ENCODE measurements around the gene SLC2A1. TPM values are rescaled to one million over a fixed set of nuclear protein-coding genes. Genes with fewer than 3 reads are reported as not detected.

SLC2A1 gene
- total RNA-seq, 1 experiment from 2014 or later = 422 TPM

GRCh38 chr1:42960122-42960390, 1.4 kb upstream of the SLC2A1 start:
- Histone ChIP-seq H3K36me3 (ENCODE audit: control insufficient read depth, insufficient read depth, low read length) (peaks cover 1% of the 10 kb centered on the region; the same call in 1 of the 2 replicates), H3K9me3 (no peaks in the 10 kb centered on the region), H3K27me3 (replicated peaks; ENCODE audit: control insufficient read depth, insufficient read depth, low read length) (no peaks in the 10 kb centered on the region), H3K4me3 (ENCODE audit: low read depth, low read length) (no peak overlapping the region), H3K4me1 (peaks cover 51% of the 10 kb centered on the region)
- Mint-ChIP-seq H3K27me3 (ENCODE audit: insufficient read depth, unreplicated experiment) (no peaks in the 10 kb centered on the region), H3K36me3 (ENCODE audit: insufficient read depth, unreplicated experiment) (peaks cover 53% of the 10 kb centered on the region), H3K4me1 (ENCODE audit: low read depth, unreplicated experiment) (peaks cover 37% of the 10 kb centered on the region), H3K4me3 (ENCODE audit: unreplicated experiment) (peak overlapping the region; percentile 48), H3K9me3 (ENCODE audit: unreplicated experiment) (no peaks in the 10 kb centered on the region), H3K27ac (ENCODE audit: unreplicated experiment) (no peak overlapping the region)
- ChIA-PET POLR2A (no interaction called here), CTCF (interaction anchor here (1.6 kb wide), 1 partner anchor 114 kb away, joined by 5 read pairs; no protein-coding TSS in a partner anchor)
- no TSS peak for BruUV-seq (replicated peaks)
- DNase-seq = no peak
- no peak for TF ChIP-seq CTCF (IDR thresholded peaks at IDR 0.05; ENCODE audit: insufficient read depth in 1 of 2, low read depth in 1 of 2, low read length in 1 of 2, severe bottlenecking in 1 of 2, unreplicated experiment in 1 of 2)
- intact Hi-C loops (cut with micrococcal nuclease; ENCODE audit: unreplicated experiment) = no loop called here

GRCh38 chr1:42957880-42958487, 684 bp downstream of the SLC2A1 start:
- ChIA-PET POLR2A (interaction anchor here (1.0 kb wide), 1 partner anchor 51 kb away, joined by 3 read pairs; no protein-coding TSS in a partner anchor), CTCF (no interaction called here)
- H3K27me3 ChIP-seq (replicated peaks; ENCODE audit: control insufficient read depth, insufficient read depth, low read length) = no peaks in the 10 kb centered on the region
- TF ChIP-seq CTCF (IDR thresholded peaks at IDR 0.05; ENCODE audit: insufficient read depth in 1 of 2, low read depth in 1 of 2, low read length in 1 of 2, severe bottlenecking in 1 of 2, unreplicated experiment in 1 of 2) = no peak
- peak overlapping the region; percentile 95 for H3K4me3 ChIP-seq (ENCODE audit: low read depth, low read length)
- H3K4me1 Mint-ChIP-seq (ENCODE audit: low read depth, unreplicated experiment) = peaks cover 33% of the 10 kb centered on the region
- no peaks in the 10 kb centered on the region for H3K9me3 ChIP-seq
- peak overlapping the region; percentile 93 for H3K27ac Mint-ChIP-seq (ENCODE audit: unreplicated experiment)
- H3K27me3 Mint-ChIP-seq (ENCODE audit: insufficient read depth, unreplicated experiment) = no peaks in the 10 kb centered on the region
- intact Hi-C loops (cut with micrococcal nuclease; ENCODE audit: unreplicated experiment) = loop anchor here (1.0 to 5.0 kb wide), 4 partner anchors 36 to 115 kb away; no protein-coding TSS in a partner anchor
- peak in 1 of 2 experiments; percentile 71 for DNase-seq
- no TSS peak for BruUV-seq (replicated peaks)
- no peaks in the 10 kb centered on the region for H3K9me3 Mint-ChIP-seq (ENCODE audit: unreplicated experiment)
- peaks cover 5% of the 10 kb centered on the region; the same call in 1 of the 2 replicates for H3K36me3 ChIP-seq (ENCODE audit: control insufficient read depth, insufficient read depth, low read length)
- peaks cover 54% of the 10 kb centered on the region for H3K4me1 ChIP-seq
- H3K4me3 Mint-ChIP-seq (ENCODE audit: unreplicated experiment) = peak overlapping the region; percentile 90
- H3K36me3 Mint-ChIP-seq (ENCODE audit: insufficient read depth, unreplicated experiment) = peaks cover 65% of the 10 kb centered on the region

DNA sequence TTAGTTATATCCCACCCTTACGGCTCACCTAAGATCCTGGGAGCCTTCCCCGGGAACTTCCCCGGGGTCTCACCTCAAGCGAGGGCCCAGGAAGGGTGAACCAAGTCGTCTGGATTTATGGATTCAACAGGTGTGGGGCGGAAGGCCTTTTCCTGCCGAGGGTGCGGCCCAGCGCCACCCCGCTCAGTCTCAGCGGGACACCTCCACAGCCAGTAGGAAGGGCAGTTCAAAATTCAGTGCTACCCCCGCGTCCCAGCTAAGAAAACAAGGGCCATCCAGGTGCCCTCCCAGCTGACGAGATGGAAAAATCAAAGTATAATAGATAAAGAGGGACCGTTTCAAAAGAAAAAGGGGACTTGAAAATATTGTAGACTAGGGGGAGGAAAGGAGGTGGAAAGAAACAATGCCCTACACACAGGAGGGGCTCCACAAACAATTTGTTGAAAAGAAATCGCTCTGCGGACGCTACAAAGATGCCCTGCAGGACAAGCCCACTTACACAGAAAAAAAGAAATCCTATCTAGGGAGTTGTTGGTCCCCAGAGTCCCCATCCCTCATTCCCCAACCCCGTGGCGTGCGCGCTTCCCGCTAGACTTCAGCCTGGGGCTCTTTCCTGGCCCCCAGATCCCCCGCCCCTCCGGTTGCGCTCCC, 1.3 kb downstream of the SLC2A1 start:
- Mint-ChIP-seq H3K4me1 (ENCODE audit: low read depth, unreplicated experiment) (peaks cover 27% of the 10 kb centered on the region), H3K9me3 (ENCODE audit: unreplicated experiment) (no peaks in the 10 kb centered on the region)
- no TSS peak for BruUV-seq (replicated peaks)

More for the DNA sequence above, 1.3 kb downstream of the SLC2A1 start:
- H3K4me1 ChIP-seq = peaks cover 56% of the 10 kb centered on the region
- Mint-ChIP-seq H3K27ac (ENCODE audit: unreplicated experiment) (peak overlapping the region; percentile 83), H3K27me3 (ENCODE audit: insufficient read depth, unreplicated experiment) (no peaks in the 10 kb centered on the region), H3K36me3 (ENCODE audit: insufficient read depth, unreplicated experiment) (peaks cover 70% of the 10 kb centered on the region), H3K4me3 (ENCODE audit: unreplicated experiment) (peak overlapping the region; percentile 90)
- CTCF ChIA-PET = interaction anchor here (0.8 kb wide), 1 partner anchor 34 kb away, joined by 3 read pairs; no protein-coding TSS in a partner anchor
- no peaks in the 10 kb centered on the region for H3K9me3 ChIP-seq
- POLR2A ChIA-PET = interaction anchor here (0.5 to 1.0 kb wide), 5 partner anchors 10 to 117 kb away, joined by 3 to 5 read pairs (median 3); no protein-coding TSS in a partner anchor
- no peak for DNase-seq
- TF ChIP-seq CTCF (IDR thresholded peaks at IDR 0.05; ENCODE audit: insufficient read depth in 1 of 2, low read depth in 1 of 2, low read length in 1 of 2, severe bottlenecking in 1 of 2, unreplicated experiment in 1 of 2) = no peak
- H3K4me3 ChIP-seq (ENCODE audit: low read depth, low read length) = peak overlapping the region; percentile 95
- peaks cover 5% of the 10 kb centered on the region; the same call in 1 of the 2 replicates for H3K36me3 ChIP-seq (ENCODE audit: control insufficient read depth, insufficient read depth, low read length)
- intact Hi-C loops (cut with micrococcal nuclease; ENCODE audit: unreplicated experiment) = loop anchor here (5.0 kb wide), 1 partner anchor 35 kb away; no protein-coding TSS in a partner anchor
- no peaks in the 10 kb centered on the region for H3K27me3 ChIP-seq (replicated peaks; ENCODE audit: control insufficient read depth, insufficient read depth, low read length)

All from Caco-2 (cell line).